SKM-1 treated with dmso at 0.1 percent for 144 hours (cell line): ENCODE measurements around the gene GOLGA6A.
"Not testable (repeated sequence)": the region's sequence is repeated elsewhere in the genome, so short reads cannot be mapped to it uniquely, and the experiment has no call there.

Experiments used
- DNase-seq: peaks from one replicate; lab custom pipeline; 2025; ENCODE audit not compliant: unreplicated experiment; lab: John Stamatoyannopoulos, UW

The GOLGA6A gene

DNA sequence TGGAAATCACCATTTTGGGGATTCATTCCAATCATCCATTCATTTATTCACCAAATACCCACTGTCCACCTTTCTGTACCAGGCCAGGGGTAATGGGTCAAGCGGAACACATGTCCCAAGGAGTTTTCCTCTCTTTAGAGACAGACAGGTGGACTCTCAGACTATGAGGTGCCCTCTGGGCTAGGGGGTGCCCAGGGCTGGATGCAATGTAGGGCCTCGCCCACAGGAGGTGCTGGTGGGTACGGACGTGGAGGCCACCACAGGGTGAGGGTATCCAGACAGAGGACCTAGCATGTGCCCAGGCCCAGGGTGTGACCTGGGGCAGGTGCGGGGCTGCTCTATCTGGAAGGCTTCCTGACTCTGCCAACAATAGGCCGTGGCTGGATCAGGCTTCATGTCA, 26.3 kb upstream of the GOLGA6A start:
- not testable (repeated sequence) for DNase-seq

DNA sequence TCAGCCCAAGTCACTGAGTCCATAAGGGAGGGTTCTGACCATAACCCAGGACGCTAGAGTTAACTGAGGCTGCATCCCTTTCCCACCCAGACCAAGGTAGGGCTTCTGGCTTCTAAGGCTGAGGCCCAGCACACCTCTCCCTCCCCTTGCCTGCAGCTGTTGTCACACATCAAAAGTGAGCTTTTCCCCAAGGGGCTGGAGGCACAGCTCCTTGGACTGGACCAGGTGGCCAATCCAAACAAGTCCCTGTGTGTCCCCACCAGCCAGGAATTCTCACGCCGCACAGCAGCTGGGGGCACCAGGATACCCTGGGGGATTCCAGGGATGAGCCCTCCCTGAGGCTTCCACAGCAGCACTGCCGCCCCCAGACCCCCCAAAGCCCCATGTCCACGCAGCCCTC, 25.8 kb upstream of the GOLGA6A start:
- no peak for DNase-seq

DNA sequence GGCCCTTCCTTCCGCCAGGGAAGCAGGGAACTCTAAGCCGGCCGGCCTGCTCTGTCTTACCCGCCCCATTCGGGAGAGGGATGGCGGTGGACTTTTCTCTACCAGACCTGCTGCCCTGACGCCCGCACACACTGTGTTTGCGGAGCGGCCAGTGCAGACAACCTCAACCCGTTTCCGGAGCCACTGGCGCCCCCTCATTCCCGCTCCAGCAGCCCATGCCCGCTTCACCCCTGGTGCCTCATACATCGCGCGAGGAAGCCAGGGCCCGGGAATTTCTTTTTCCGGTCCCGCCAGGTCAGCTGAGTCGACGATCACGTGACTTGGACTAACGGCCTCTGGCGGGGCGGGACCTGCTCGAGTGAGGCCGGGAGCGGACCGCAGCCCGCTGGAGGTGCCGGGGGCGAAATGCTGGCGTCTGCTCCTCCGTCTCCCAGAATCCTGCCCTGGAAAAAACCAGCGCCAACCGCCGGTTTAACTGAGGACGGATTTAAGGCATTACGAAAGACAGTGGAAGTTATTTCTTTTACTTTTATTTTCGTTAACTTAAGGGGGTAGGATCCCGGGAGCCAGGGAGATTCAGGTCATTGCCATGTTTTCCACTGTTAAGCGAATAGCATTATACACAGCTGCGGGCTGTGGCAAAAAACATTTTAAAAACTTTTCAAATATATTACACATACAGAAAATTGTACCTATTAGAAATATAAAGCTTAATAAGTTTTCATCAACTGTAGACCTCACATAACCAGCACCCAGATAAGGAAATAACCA, 17.8 kb upstream of the GOLGA6A start:
- not testable (repeated sequence) for DNase-seq

DNA sequence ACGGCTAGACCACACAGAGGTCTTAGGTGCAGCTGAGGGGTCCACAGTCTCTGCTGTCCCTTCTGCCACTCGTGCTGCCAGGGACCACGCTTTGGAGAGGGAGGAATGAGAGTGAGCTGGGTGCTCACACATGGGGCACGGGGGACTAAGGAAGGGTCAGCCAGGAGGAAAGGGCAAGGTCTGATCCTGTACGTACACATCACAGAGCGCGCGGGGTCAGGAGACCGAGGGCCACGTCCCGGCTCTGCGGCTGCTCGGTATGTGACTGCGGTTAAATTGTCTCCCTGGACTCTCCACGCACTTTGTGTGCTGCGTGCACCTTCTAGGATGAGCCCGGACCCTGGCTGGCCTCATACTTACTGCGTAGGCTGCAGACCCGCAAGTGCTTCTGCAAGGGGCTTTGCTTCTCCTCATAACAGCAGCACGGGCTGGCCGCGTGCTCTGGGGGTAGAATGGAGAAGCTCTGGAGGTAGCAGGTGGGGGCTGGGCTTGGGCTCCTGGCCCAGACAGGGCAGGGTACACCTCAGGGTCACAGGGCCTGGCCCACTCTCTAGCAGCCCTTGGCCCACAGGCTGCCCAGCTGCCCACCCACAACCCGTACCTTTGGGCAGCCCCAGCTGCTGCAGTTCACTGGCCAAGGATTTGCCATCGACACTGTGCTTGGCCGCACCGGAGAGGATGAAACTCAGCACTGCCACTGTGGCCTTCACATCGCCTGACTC, 14.6 kb upstream of the GOLGA6A start:
- DNase-seq: not testable (repeated sequence)

DNA sequence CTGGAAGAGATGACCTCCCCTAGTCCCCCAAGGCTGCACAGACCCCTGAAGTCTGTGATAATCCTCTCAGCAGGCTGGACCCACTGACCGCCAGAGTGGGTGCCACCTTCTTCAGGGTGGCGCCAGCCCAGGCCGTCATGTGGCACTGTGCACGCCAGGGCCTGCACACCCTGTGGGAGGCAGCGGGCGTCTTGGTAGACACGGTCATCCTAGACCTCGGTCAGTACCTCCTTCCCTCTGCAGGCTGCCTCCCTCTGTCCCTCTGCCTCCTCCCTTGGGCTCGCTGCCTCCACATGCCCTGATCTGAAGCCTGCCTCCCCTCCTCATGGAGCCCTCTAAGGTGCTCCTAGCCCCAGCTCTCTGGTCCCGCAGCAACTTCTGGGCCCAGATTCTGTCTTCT, 13.3 kb upstream of the GOLGA6A start:
- not testable (repeated sequence) for DNase-seq

DNA sequence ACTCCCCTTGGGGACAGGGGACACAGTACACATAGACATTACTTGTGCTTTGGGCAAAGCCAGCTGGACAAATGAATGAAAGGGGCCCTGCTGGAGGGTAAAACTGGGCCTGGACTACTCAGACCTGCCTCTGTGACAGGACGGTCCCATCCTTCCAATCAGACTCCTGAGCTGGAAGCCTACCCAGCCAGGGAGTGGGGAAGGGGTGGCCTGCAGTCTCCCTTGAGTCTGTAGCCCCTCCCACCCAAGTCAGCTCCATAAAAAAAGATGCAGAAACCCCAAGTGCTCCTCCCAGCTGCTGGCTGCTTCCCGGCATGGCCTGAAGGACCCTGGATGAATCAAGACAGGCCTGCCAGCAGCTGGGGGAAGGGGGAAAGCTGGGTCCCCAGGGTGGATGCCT, 12.2 kb upstream of the GOLGA6A start:
- DNase-seq: not testable (repeated sequence)

DNA sequence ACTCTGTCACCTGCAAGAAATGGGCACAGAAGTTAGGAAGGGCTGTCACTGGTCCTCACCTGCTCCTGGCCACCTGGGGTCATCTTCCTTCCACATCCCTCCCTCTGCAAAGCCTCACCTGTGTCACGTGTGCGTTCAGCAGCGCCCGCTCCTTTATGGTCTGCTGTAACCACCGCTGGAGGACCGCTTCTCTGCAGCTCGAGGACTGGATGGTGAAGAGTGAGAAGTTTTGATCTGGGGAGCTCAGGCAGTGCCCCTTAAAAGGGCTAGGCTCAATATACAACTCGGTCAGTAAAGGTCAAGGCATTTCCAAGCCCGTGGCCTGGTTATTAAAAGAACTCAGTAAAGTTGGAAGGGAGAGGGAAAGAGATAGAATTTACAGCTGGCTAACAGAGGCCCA, 6.6 kb downstream of the GOLGA6A start:
- not testable (repeated sequence) for DNase-seq

DNA sequence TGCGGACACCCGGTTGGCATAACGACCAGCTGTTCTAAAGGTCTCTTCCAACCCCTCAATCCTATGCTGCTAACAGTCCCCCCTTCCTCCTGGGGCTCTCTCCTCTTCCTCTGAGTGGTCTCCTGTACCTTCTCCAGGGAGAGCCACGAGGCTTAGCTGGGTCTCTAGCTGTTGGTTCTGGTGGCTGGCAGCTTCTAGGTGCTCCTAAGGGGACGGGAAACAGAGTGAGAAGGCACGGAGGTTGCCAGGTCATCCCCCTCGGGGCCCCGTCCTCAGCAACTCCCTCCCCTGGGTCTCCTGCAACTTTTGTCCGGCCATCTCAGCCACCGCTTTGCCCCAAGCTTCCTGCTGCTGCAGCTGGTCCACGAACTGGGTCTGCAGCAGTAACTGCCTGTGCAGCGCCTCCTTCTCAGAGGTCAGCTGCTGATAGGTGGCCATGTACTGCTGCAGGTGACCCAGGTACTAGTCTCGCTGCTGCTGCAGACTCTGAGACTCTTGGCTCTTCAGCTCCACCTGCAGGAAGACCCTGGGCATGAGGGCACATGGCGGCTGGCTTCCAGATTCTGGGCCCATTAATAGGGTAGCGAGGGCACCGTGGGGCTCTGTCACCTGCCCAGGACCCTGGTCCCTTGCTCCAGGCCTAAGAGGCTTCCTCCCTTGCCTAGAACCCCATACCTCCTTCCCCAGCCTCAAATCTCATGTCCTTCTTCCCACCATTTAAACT, 9.6 kb downstream of the GOLGA6A start:
- DNase-seq: not testable (repeated sequence)

DNA sequence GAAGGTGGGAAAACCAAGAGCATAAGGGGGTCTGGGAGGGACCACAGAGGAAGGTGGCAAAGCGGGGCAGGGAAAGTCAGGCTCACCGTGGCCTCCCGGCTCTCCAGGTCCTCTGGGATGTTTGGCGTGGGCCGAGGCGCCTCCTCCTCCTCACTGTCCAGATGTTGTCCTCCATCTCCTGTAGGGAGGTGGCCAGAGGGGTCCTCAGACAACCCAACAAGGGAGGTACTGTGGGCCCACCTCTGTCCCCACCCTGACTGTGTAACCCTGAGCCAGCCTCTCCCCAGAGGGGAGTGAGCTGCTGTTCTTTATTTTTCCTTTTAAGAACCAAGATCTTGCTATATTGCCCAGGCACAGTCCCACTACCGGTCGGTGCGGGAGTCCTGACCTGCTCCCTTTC, 10.2 kb downstream of the GOLGA6A start:
- not testable (repeated sequence) for DNase-seq

DNA sequence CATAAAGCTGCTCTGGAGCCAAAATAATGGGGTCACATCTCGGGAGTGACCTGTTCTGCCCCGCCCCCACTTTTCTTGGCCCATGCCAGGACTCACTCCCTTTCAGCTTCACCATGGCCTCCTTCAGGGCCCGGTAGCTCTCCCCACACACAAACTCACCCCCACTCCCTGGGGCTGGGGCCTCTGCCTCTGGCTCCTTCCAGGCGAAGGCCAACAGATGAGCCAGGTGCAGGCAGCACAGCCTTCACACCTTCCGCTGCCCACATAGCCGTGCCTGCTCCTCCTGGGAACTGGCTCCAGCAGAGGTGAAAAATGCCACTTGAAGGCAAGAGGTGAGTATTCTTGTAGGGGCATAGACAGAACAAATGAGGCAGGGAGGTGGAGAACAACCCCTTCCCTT, 10.7 kb downstream of the GOLGA6A start:
- DNase-seq: not testable (repeated sequence)

DNA sequence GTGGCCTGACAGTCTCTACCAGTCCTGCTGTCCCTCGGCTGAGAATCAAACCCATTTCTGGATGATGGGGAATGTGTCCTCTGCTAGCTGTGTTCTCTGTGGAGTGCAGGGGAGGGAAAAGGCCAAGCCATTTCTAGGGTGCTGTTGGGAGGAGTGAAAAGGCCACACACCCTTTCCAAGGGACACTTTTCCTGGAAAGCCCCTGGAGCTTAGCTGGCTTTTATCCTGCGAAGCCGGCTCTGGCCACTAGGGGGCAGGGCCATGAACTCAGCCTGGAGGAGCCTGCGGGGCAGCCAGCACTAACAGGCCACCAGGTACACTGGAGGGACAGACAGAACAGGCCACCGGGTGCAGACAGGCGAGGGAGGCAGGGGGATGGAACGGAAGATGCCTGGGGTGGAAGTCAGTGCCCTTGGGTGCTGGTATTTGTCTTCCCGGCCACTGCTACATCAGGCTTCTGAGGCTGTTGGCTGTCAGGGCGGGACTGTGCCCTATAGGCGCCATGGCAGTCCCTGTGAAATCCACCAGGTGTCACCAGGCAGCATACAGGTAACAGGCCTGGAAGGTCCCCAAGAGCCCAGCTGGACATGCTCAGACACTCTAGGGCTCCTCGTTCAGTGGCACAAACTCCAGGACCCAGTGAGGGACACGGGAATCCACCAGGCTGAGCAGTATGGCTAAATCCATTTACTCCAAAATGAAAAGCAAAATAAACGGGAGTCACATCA, 16.5 kb downstream of the GOLGA6A start:
- DNase-seq: not testable (repeated sequence)

DNA sequence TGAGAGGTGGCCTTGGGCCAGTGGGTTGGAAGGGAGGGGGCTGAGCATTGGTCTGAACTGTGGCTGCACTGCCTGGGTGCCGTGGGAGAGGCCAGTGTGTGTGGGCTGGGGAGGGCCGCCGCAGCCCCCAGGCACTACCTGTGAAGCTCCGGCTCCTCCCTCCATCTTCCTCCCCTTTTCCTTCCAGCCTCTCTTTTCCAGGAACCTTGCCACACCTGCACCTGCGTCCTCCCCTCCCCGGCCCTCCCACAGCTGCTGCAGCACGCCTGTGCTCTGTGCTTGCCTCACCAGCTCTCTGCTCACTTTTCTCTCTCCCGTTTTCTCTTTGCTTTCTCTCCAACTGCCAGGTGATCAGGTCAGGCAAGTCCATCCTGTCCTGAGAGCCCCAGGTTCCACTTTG, 17.5 kb downstream of the GOLGA6A start:
- DNase-seq: not testable (repeated sequence)

DNA sequence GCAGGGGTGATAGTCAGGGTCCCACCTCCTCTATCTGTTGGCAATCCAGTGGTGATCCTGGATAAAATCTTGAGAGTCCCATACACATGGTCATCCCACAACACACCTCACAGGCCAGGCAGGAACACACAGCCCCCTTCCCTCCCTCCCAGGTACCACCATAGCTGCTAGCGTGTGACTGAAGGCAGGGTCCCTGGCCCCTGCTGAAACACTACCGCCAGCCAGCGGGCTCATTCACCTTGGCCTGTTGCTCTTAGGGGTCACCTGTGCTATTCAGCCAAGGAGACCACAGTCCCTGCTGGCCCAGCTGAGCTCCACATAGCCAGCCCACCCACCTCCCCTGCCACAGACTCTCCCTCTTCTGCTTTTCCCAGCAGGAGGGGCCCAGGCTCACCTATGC, 18.2 kb downstream of the GOLGA6A start:
- DNase-seq: not testable (repeated sequence)

DNA sequence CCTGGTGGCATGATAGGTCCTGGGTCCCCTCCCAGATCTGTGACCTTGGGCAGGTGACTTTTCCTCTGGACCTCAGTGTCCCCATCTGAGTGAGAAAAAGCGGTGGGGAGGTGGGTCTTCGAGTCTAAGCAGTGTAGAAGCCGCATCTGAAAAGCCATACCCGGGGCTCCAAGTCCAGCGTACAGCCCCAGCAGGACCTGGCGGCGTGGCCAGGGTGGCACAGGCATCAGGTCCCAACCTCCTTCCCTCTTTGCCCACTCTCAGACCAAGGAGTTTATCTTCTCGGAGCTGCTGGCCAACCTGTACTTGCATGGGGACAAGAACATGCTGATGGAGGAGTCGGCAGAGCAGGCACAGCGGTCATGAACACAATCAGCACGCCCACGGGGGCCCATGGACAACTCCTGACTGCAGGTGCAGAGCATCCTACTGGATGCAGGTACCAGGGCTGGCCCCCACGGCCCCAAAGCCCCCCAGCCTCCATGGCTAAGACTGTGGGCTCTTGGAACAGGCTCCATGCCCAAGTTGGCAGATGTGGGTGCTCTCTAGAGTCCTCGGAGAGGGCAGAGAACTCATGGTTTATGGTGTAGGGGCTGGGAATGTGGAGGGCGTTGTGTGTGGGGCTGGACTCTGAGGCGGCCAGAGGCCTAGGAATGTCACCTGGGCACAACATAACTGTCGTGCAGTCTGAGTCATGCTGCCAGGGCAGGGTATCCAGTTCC, 18.8 kb downstream of the GOLGA6A start:
- not testable (repeated sequence) for DNase-seq

DNA sequence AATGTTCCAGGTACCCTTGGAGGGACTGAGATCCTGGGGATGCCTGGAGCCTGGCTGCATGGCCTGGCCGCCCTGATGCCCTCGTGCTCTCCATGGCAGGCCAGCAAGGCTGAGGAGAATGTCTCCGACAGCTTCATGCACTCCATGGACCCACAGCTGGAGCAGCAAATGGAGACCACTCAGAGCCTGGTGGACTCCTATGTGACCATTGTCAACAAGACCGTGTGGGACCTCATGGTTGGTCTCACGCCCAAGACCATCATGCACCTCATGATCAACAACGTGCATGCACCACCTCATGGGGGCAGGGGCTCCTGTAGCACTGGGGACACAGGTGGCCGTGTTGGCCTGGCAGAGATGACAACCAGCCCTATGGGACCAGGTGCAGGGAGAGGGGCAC, 19.7 kb downstream of the GOLGA6A start:
- DNase-seq: no peak

DNA sequence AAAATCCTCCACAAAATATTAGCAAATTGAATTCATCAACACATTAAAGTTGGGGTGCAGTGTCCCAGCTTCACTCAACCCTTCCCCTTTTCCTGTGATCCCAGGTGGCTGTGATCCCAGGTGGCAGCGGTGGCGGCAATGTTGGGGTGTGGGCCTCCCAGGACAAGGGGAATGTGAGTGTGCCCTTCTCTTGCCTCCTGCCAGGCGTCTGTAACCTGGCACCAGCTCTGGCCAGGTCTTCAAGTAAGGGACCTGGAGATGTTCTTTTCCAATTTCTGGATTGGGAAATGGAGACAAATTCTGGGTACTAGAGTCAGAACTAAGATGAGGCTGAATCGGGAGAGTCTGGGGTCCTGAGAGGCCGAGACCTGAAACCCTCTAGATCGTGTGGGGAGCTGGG, 20.1 kb downstream of the GOLGA6A start:
- no peak for DNase-seq

DNA sequence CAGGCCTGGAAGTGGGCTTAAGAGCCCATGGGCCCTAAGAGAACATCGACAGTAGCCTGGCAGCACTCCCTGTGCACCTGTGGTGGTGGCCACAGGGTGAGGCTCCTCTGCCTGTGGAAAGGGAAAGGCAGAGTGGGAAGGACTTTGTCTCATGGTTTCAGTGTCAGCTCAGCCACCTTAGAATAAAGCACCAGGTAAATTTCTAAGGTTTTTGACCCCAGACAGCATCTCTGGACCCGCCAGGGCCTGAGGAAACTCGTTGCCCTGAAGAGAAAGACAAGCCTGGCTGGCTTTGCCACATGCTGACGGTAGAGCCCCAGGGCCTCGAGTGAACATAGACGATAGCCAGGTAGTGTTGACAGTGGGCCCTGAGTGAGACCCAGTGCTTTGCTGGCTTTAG, 22.1 kb downstream of the GOLGA6A start:
- DNase-seq: no peak

DNA sequence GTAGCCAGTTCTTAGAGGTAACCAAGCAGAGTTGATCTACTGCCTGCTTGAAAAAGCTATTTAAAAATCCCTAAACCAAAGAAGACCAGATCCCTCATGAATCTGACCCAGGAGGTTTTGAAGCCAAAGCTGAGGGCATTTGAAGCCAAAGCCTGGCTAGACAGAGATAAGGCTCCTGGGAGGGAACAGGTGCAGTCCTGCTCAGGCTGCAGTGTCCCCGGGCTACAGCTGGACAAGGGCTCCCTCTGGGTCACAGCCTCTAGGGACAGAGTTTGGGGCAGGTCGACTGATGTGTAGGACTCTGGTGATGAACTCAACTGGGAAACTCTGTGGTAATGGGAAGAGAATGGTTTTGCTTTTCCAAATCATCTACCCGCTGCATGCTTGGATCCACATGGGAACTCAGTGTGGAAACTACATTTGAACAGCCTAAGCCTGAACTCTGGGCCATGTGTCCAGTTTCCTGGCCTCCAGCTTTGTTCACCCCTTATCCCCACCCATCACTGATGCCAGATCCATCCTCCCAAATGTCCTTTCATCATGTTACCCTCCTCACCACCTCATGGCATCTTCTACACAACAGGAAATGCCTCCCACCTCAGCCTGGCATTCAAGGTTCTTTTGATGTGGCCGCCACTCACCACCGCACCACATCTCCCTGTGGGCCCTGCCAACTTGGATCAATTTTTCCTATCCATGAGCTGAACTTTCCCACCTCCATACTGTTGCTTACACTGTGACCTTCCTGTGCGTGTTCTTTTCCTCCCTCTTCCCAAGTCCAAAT, 23.1 kb downstream of the GOLGA6A start:
- not testable (repeated sequence) for DNase-seq

DNA sequence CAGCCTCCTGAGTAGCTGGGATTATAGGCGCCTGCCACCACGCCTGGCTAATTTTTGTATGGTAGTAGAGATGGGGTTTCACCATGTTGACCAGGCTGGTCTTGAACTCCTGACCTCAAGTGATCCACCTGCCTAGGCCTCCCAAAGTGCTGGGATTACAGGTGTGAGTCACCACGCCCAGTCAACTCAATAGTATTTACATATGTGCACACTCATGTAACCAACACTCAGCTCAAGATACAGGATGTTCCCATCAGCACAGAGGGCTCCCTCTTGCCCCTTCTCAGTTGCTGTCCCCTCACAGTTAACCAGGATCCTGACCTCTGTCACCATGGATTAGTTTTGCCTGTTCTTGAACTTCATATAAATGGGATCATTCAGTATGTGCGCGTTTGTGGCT, 26.0 kb downstream of the GOLGA6A start:
- not testable (repeated sequence) for DNase-seq

DNA sequence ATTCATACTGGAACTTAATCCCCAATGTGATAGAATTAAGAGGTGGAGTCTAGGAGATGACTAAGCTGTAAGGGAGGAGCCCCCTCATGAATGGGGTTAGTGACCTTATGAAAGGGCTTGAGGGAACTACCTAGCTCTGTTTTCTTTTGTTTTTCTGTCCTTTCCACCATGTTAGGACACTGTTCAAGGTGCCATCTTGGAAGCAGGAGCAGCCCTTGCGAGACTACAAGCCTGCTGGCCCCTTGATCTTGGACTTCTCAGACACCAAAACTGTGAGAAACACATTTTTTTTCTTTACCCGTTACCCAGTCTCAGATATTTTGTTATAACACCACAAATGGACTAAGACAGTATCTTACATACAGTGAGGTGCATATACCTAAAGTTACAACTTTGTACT, 26.5 kb downstream of the GOLGA6A start:
- no peak for DNase-seq
